Fibroblast of the aortic adventitia (primary cell): ENCODE data around the gene CHP1. TPM values are rescaled to one million over a fixed set of nuclear protein-coding genes. Genes with fewer than 3 reads are reported as not detected.

Experiments
- DNase-seq: peaks from one replicate; pipeline ENCODE4 v3.0.0-alpha.2; 2010; ENCODE audit warnings: low read depth
- H3K4me3 ChIP-seq: 2 replicates; pipeline ENCODE4 v1.5.1; 2011; ENCODE audit warnings: low read depth, mild to moderate bottlenecking, control low read depth, low read length, moderate library complexity
- total RNA-seq: library from RNA; depleted of rRNA; stranded (reverse); fragments of >200 nt; gene quantifications from 2 replicates; pipeline ENCODE4 v1.2.3, GENCODE V29; 2012; ENCODE audit warnings: low replicate concordance
- TF ChIP-seq, protein P1 (sequence below): IDR thresholded peaks from 2 replicates; pipeline ENCODE4 v1.5.1; 2011; ENCODE audit warnings: mild to moderate bottlenecking, low read length, control low read depth, inconsistent platforms; ENCODE audit not compliant: insufficient read depth

CHP1 gene
- total RNA-seq, result 120 and 131 TPM in 2 replicates

GRCh38 chr15:41230650-41231421 lies at the start of gene CHP1, which contains the start of gene EXD1:
Gene CHP1 (plus strand): TSS chr15:41231268. CDS start chr15:41231383, 115 bp downstream.
Gene EXD1 (minus strand): TSS chr15:41230757. CDS start chr15:41226575, 4,182 bp downstream.
- DNase-seq, result peak; percentile 97
- TF ChIP-seq, protein P1, sequence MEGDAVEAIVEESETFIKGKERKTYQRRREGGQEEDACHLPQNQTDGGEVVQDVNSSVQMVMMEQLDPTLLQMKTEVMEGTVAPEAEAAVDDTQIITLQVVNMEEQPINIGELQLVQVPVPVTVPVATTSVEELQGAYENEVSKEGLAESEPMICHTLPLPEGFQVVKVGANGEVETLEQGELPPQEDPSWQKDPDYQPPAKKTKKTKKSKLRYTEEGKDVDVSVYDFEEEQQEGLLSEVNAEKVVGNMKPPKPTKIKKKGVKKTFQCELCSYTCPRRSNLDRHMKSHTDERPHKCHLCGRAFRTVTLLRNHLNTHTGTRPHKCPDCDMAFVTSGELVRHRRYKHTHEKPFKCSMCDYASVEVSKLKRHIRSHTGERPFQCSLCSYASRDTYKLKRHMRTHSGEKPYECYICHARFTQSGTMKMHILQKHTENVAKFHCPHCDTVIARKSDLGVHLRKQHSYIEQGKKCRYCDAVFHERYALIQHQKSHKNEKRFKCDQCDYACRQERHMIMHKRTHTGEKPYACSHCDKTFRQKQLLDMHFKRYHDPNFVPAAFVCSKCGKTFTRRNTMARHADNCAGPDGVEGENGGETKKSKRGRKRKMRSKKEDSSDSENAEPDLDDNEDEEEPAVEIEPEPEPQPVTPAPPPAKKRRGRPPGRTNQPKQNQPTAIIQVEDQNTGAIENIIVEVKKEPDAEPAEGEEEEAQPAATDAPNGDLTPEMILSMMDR, result peak; percentile 96
- peak within 1 kb of the TSS; percentile 97 for H3K4me3 ChIP-seq

- TF ChIP-seq, protein P1, result no peak
- no peak overlapping the region for H3K4me3 ChIP-seq
- no peak for DNase-seq
These were observed 48.8 kb upstream of the CHP1 start for GRCh38 chr15:41182266-41182665.

- peak; percentile 7 for DNase-seq
- TF ChIP-seq, protein P1, result no peak
- H3K4me3 ChIP-seq, result no peak overlapping the region
These were observed 47.5 kb upstream of the CHP1 start for GRCh38 chr15:41183581-41183980.

DNA sequence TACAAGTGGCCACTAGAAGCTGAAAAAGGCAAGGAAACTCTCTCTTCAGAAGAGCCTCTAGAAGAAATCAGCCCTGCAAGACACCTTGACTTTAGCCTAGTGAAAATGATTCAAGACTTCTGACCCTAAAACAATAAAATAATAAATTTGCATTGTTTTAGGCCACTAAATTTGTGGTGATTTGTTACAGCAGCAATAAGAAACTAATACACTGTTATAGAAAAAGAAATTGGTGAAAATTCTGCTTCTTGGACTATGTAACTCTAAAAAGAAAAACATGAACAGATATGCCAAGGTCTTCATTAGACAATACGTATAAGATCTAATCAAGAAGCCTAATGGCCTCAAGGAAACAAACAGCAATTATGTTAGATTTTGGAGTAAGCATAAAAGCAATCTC lies 36.6 kb upstream of the CHP1 start:
- DNase-seq, result no peak

GRCh38 chr15:41199470-41199869 lies 31.6 kb upstream of the CHP1 start:
- no peak overlapping the region for H3K4me3 ChIP-seq
- no peak for DNase-seq
- TF ChIP-seq, protein P1, result no peak

More for the DNA sequence above, 36.6 kb upstream of the CHP1 start:
- no peak overlapping the region for H3K4me3 ChIP-seq
- TF ChIP-seq, protein P1, result no peak

GRCh38 chr15:41203395-41203794 lies 27.7 kb upstream of the CHP1 start:
- H3K4me3 ChIP-seq, result no peak overlapping the region
- TF ChIP-seq, protein P1, result no peak
- no peak for DNase-seq
